ENCODE results near the gene ANKK1.

- TF ChIP-seq, protein P1, sequence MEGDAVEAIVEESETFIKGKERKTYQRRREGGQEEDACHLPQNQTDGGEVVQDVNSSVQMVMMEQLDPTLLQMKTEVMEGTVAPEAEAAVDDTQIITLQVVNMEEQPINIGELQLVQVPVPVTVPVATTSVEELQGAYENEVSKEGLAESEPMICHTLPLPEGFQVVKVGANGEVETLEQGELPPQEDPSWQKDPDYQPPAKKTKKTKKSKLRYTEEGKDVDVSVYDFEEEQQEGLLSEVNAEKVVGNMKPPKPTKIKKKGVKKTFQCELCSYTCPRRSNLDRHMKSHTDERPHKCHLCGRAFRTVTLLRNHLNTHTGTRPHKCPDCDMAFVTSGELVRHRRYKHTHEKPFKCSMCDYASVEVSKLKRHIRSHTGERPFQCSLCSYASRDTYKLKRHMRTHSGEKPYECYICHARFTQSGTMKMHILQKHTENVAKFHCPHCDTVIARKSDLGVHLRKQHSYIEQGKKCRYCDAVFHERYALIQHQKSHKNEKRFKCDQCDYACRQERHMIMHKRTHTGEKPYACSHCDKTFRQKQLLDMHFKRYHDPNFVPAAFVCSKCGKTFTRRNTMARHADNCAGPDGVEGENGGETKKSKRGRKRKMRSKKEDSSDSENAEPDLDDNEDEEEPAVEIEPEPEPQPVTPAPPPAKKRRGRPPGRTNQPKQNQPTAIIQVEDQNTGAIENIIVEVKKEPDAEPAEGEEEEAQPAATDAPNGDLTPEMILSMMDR (conservative IDR thresholded peaks at IDR 0.05; ENCODE audit: low read depth, low read length): no peak
- TF ChIP-seq EZH2phosphoT487 (IDR thresholded peaks at IDR 0.05; ENCODE audit: borderline replicate concordance, low read length): no peak
Observed at GRCh38 chr11:113408887-113409286, 21.3 kb downstream of the ANKK1 start.
